Karpas-422 (cell line): Measurements from ENCODE around the gene HOTAIR. TPM values are rescaled to one million over a fixed set of nuclear protein-coding genes. Genes with fewer than 3 reads are reported as not detected.
A peak's percentile ranks its signal among the peaks of the same experiment; 100 is the strongest.

ENCODE experiments used
- DNase-seq: peaks from one replicate; pipeline ENCODE4 v3.0.0-alpha.2; 2015
- H2AFZ ChIP-seq: fragments of 200-600 bp; sonication (generic); 2 replicates; pipeline ENCODE4 v1.6.1; 2014; ENCODE audit warnings: antibody characterized with exemption, low read length, mixed read lengths
- H3K27ac ChIP-seq: fragments of 200-600 bp; sonication (generic); 2 replicates; pipeline ENCODE4 v1.5.1; 2014; ENCODE audit warnings: mild to moderate bottlenecking, low read length, moderate library complexity
- H3K27me3 ChIP-seq: fragments of 200-600 bp; sonication (generic); 2 replicates; pipeline ENCODE4 v1.6.1; 2014; ENCODE audit warnings: low read length, mixed read lengths
- H3K36me3 ChIP-seq: fragments of 200-600 bp; sonication (generic); 2 replicates; pipeline ENCODE4 v1.6.1; 2014; ENCODE audit warnings: low read length, mixed read lengths; ENCODE audit not compliant: insufficient read depth
- H3K4me1 ChIP-seq: fragments of 200-600 bp; sonication (generic); 2 replicates; pipeline ENCODE4 v1.6.1; 2014; ENCODE audit warnings: mild to moderate bottlenecking, low read length, mixed read lengths
- H3K4me2 ChIP-seq: fragments of 200-600 bp; sonication (generic); 2 replicates; pipeline ENCODE4 v1.6.1; 2014; ENCODE audit warnings: low read length, low read depth, mild to moderate bottlenecking; ENCODE audit not compliant: poor library complexity, severe bottlenecking
- H3K4me3 ChIP-seq: fragments of 200-600 bp; sonication (generic); 2 replicates; pipeline ENCODE4 v1.5.1; 2014; ENCODE audit warnings: mild to moderate bottlenecking, antibody characterized with exemption, low read length, mixed read lengths
- H3K79me2 ChIP-seq: fragments of 200-600 bp; sonication (generic); 2 replicates; pipeline ENCODE4 v1.6.1; 2014; ENCODE audit warnings: mild to moderate bottlenecking, low read length, mixed read lengths
- H3K9ac ChIP-seq: fragments of 200-600 bp; sonication (generic); 2 replicates; pipeline ENCODE4 v1.6.0; 2014; ENCODE audit warnings: low read length
- H3K9me2 ChIP-seq: fragments of 200-600 bp; sonication (generic), shearing (Covaris generic); replicated peaks from 2 replicates; pipeline ENCODE4 v1.6.0; 2014; ENCODE audit warnings: mild to moderate bottlenecking, low read length, moderate library complexity; ENCODE audit not compliant: insufficient read depth
- H3K9me3 ChIP-seq: fragments of 300-700, 200-600 bp; sonication (generic); 2 replicates; pipeline ENCODE4 v1.6.1; 2014; ENCODE audit warnings: low read length, mixed read lengths
- H4K20me1 ChIP-seq: fragments of 200-600 bp; sonication (generic); 2 replicates; pipeline ENCODE4 v1.6.1; 2014; ENCODE audit warnings: mild to moderate bottlenecking, antibody characterized with exemption, low read length, low read depth; ENCODE audit not compliant: insufficient read depth
- total RNA-seq: library from RNA; depleted of rRNA; stranded (reverse); fragments of >200 nt; shearing (Covaris generic); gene quantifications from 2 replicates; pipeline ENCODE4 v1.2.3, GENCODE V29; 2014; ENCODE audit warnings: low replicate concordance

Gene HOTAIR
- total RNA-seq, 1 experiment from 2014 or later: 0.07 TPM

DNA sequence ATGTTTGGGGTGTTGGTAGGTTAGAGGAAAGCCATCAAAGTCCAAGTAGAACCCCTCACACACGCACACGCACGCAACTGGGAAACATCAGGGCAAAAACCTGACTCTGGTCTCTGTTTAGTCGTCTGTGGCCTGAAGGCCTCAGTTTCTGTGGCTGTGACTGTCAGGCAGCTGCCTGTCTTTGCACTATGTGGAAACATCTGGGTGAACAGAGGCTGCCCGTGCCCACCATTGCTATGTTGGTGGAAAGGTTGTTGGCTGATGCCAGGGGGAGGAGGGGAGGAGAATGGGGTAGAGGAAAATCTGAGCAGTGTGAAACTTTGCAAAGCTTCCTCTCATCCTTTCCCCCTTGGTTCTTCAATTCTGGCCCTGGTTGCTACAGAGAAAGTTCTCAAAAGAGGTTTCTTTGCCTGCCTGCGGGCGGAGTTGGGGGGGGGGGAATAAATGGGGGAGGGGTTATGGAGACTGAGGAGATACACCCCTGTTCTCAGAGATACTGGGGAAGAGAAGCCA lies 17.7 kb upstream of the HOTAIR start:
- H3K27me3 ChIP-seq: no peaks in the 10 kb centered on the region
- H3K79me2 ChIP-seq: no peaks in the 10 kb centered on the region
- H3K9me2 ChIP-seq: no peaks in the 10 kb centered on the region
- no peaks in the 10 kb centered on the region for H3K36me3 ChIP-seq
- no peak overlapping the region for H3K4me3 ChIP-seq
- H3K27ac ChIP-seq: no peak overlapping the region
- peaks cover 29% of the 10 kb centered on the region for H3K4me1 ChIP-seq
- H3K9ac ChIP-seq: no peak overlapping the region
- no peaks in the 10 kb centered on the region for H3K9me3 ChIP-seq
- H2AFZ ChIP-seq: no peak overlapping the region
- DNase-seq: no peak
- no peak overlapping the region for H3K4me2 ChIP-seq
- H4K20me1 ChIP-seq: no peaks in the 10 kb centered on the region

DNA sequence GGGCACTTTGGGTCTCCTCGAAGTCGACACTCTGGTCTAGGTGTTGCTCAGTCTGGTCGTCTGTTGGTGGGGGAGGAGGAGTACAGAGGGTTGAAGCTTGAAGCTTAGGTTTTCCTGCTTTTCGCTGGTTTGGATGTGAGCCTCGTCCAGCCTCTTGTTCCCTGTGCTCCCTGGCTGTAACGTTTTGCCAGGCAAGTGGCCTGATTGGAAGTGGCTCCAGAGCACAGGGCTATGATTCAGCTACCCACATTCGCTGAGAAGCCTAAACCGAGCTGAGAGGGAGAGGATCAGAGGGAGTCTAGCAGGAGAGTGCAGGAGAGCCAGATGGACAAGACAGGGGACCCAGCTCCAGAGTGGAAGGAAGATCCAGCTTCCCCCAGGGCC lies 16.3 kb upstream of the HOTAIR start:
- Histone ChIP-seq H3K4me2 (no peak overlapping the region), H3K9ac (no peak overlapping the region), H3K9me3 (no peaks in the 10 kb centered on the region), H3K4me3 (no peak overlapping the region), H3K27me3 (no peaks in the 10 kb centered on the region), H4K20me1 (no peaks in the 10 kb centered on the region), H2AFZ (no peak overlapping the region), H3K9me2 (no peaks in the 10 kb centered on the region), H3K27ac (no peak overlapping the region), H3K79me2 (no peaks in the 10 kb centered on the region), H3K36me3 (no peaks in the 10 kb centered on the region), H3K4me1 (peaks cover 27% of the 10 kb centered on the region)
- DNase-seq: no peak

DNA sequence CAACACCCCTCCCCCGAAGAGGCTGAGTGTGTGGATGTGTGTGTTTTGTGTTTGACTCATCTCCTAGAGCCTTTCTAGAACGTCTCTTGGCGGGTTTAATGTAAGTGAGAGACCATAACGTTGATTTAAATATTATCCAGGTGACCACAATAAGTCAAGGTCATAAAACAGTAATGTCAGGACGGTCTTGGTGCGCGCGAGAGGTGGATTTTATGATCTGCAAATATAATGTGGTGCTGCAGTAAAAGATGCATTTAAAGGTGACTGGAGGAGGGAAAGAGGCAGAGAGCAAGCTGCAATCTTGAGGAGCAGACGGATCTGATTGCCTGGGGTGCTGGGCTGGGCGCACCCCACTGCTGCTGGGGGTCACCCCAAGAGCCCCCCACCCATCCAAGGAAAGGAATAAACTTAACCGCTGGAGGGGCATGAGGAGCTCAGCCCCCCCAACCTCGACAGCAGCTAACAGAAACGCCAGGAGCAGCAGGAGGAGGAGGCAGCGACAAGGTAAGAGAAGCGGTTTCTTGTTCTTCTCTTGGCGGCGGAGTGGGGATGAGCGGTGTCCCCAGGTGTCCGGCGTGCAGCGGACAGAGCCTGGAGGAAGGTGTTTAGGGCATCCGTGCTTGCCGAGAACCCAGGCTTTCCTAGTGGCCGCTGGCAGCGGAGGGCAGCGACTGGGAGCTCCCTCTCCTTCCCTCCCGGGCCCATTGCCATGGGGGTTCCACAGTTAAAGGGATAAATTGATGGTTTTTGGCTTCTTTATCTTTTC lies 15.7 kb upstream of the HOTAIR start:
- H3K4me3 ChIP-seq: no peak overlapping the region
- H3K79me2 ChIP-seq: no peaks in the 10 kb centered on the region
- H3K4me1 ChIP-seq: peaks cover 21% of the 10 kb centered on the region
- H4K20me1 ChIP-seq: no peaks in the 10 kb centered on the region
- H3K27ac ChIP-seq: no peak overlapping the region
- no peaks in the 10 kb centered on the region for H3K36me3 ChIP-seq
- H3K4me2 ChIP-seq: no peak overlapping the region
- no peak overlapping the region for H2AFZ ChIP-seq
- H3K27me3 ChIP-seq: no peaks in the 10 kb centered on the region
- DNase-seq: no peak
- no peaks in the 10 kb centered on the region for H3K9me2 ChIP-seq
- H3K9ac ChIP-seq: no peak overlapping the region
- H3K9me3 ChIP-seq: no peaks in the 10 kb centered on the region

DNA sequence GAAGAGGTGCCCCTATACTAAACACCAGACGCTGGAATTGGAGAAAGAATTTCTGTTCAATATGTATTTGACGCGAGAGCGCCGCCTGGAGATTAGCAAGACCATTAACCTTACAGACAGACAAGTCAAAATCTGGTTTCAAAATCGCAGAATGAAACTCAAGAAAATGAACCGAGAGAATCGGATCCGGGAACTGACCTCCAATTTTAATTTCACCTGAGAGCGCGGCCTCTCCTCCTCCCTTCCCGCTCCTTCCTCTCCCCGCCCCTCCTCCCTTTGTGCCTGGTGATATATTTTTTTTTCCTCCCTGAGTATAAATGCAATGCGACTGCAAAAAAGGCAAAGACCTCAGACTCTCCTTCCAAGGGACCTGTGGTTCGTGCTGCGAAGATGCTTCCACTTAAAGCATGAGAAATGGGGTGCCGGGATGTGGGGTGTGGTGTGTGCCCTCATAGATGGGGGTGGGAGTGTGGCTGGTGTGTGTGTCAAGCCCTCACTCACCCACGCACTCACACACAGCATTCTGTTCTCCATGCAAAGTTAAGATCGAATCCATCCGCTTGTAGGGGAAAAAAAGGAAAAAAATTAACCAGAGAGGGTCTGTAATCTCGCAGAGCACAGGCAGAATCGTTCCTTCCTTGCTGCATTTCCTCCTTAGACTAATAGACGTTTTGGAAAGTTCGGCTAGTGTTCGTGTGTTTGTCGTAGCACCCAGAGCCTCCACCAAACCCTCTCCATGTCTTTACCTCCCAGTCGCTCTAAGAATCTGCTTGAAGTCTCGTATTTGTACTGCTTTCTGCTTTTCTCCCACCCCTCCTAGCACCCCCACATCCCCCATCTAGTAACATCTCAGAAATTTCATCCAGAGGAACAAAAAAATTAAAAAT lies 14.7 kb upstream of the HOTAIR start:
- peak overlapping the region; percentile 31 for H3K9ac ChIP-seq
- H3K4me2 ChIP-seq: peak overlapping the region; percentile 51
- peaks cover 19% of the 10 kb centered on the region for H3K4me1 ChIP-seq
- peak overlapping the region; percentile 12; the same call in 1 of the 2 replicates for H3K4me3 ChIP-seq
- no peaks in the 10 kb centered on the region for H3K9me2 ChIP-seq
- no peaks in the 10 kb centered on the region for H4K20me1 ChIP-seq
- no peaks in the 10 kb centered on the region for H3K79me2 ChIP-seq
- no peaks in the 10 kb centered on the region for H3K9me3 ChIP-seq
- H3K27ac ChIP-seq: no peak overlapping the region
- H3K36me3 ChIP-seq: no peaks in the 10 kb centered on the region
- no peak overlapping the region; the same call in 1 of the 2 replicates for H2AFZ ChIP-seq
- H3K27me3 ChIP-seq: no peaks in the 10 kb centered on the region
- peak; percentile 82 for DNase-seq

DNA sequence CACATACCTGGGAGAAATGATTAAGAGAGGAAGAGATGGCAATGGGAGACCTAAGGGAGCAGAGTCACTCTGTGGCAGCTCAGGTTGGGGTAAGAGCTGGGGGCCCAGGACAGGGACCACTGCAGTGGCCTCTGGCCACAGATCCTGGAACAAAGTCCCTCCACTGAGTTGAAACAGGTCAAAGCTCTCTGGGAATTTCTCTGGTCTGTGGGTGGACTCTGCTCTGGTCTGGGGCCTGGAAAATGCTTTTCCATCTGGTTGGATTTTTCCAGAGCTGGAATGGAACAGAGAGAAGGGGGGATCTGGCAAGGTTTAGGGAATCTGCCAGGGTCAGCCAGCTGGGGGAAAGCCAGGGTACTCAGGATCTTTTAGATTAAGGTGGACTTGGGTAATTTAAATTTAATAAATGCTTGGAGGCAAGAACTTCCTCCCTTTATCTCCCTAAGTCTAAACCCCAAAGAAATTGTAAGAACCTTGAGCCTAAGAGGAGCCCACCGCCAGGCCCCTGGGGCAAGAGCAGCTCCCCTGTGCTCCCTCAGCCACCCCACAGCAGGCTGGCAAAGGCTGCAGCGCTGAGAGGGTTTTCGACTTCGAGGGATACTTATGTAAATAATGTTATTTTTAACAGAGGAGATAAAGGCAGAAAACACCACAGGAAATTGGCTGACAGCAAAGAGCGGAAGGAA lies 13.9 kb upstream of the HOTAIR start:
- no peak overlapping the region for H3K9ac ChIP-seq
- H3K9me3 ChIP-seq: no peaks in the 10 kb centered on the region
- DNase-seq: no peak
- H3K36me3 ChIP-seq: no peaks in the 10 kb centered on the region
- no peak overlapping the region for H3K27ac ChIP-seq
- peak overlapping the region; percentile 12; the same call in 1 of the 2 replicates for H3K4me3 ChIP-seq
- no peaks in the 10 kb centered on the region for H3K79me2 ChIP-seq
- no peaks in the 10 kb centered on the region for H3K9me2 ChIP-seq
- H3K4me2 ChIP-seq: peak overlapping the region; percentile 51
- peaks cover 19% of the 10 kb centered on the region for H3K4me1 ChIP-seq
- no peak overlapping the region for H2AFZ ChIP-seq
- no peaks in the 10 kb centered on the region for H4K20me1 ChIP-seq
- H3K27me3 ChIP-seq: no peaks in the 10 kb centered on the region

DNA sequence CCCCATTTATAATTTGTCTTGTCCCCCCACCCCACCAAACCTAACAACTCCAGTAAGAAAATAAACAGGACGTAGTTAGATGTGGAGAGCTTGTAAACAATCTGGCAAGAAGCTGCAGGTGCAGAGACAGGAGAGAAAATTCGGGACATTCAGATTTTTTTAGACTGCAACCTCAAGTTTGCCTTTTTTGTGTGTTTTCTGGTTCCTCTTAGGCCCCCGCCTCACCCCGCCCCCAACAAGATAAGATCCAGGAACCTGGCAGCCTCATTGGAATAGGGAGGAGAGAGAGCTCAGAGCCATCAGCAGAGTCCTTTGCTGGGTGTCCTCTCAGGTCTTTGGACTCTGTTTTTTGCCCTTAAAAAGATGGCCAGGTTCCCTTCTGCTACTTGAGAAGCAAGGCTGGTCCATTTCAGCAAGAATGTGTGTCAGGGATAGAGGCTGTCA lies 13.1 kb upstream of the HOTAIR start:
- Histone ChIP-seq H3K27me3 (no peaks in the 10 kb centered on the region), H3K9ac (no peak overlapping the region), H3K9me3 (no peaks in the 10 kb centered on the region), H3K9me2 (no peaks in the 10 kb centered on the region), H3K4me1 (peaks cover 19% of the 10 kb centered on the region), H3K27ac (no peak overlapping the region), H4K20me1 (no peaks in the 10 kb centered on the region), H3K4me3 (no peak overlapping the region), H3K4me2 (no peak overlapping the region), H3K36me3 (no peaks in the 10 kb centered on the region), H2AFZ (no peak overlapping the region), H3K79me2 (no peaks in the 10 kb centered on the region)
- no peak for DNase-seq

DNA sequence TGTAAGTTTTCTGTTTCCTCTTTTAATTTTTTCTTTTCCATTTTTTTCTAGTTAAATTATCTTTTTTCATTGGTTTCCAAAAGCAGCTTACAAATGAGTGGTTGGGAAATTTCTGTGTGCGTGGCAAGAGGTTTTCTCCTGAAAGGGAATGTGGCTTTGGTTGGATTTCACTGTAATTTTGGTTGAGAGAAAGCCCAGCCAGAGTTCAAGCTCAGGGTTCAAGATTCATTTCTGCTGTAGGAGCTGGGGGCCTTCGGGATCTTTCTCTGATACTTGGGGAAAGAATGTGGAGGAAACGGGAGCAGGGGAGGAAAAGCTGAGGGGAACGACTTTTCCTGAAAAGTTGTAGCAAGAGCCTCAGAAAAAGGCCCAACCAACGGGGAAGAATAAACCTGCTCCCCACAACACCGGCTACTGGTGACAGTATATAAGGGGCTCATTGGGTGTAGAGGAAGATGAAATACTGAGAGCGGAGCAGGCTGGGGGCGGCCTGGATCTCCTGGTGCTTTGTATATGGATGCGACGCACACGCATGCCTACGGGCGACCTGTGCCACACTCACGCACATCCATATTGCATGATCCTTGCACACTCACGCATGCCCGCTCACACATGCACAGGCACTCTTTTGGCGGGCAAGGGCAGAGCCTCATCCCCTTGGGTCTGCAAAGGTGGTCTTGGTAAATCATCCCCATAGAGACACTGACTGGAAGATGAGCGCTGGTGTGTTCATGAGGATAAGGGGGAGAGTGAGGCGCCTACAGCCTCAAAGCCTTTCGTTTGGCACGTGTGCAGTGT lies 12.1 kb upstream of the HOTAIR start:
- H3K9ac ChIP-seq: no peak overlapping the region
- DNase-seq: no peak
- H3K9me2 ChIP-seq: no peaks in the 10 kb centered on the region
- H3K9me3 ChIP-seq: no peaks in the 10 kb centered on the region
- no peaks in the 10 kb centered on the region for H3K79me2 ChIP-seq
- H3K27me3 ChIP-seq: no peaks in the 10 kb centered on the region
- peaks cover 19% of the 10 kb centered on the region for H3K4me1 ChIP-seq
- no peak overlapping the region for H3K27ac ChIP-seq
- no peak overlapping the region for H3K4me3 ChIP-seq
- no peaks in the 10 kb centered on the region for H4K20me1 ChIP-seq
- H3K4me2 ChIP-seq: no peak overlapping the region
- no peaks in the 10 kb centered on the region for H3K36me3 ChIP-seq
- no peak overlapping the region for H2AFZ ChIP-seq
